H7 (cell line): ENCODE measurements around the gene CAPN8. TPM values are rescaled to one million over a fixed set of nuclear protein-coding genes. Genes with fewer than 3 reads are reported as not detected.

Experiments
- DNase-seq: peaks from one replicate; pipeline ENCODE4 v3.0.0; 2012
- H3K27me3 ChIP-seq: 2 replicates; pipeline ENCODE4 v1.6.0; 2011; ENCODE audit warnings: mild to moderate bottlenecking, low read length; ENCODE audit not compliant: control insufficient read depth, insufficient read depth
- H3K36me3 ChIP-seq: replicated peaks from 2 replicates; pipeline ENCODE4 v1.5.1; 2011; ENCODE audit warnings: low read length; ENCODE audit not compliant: control insufficient read depth, insufficient read depth
- H3K4me3 ChIP-seq: 2 replicates; pipeline ENCODE4 v1.5.1; 2011; ENCODE audit warnings: low read depth, mild to moderate bottlenecking, control low read depth, low read length, moderate library complexity; ENCODE audit not compliant: insufficient read depth
- total RNA-seq: library from RNA; depleted of rRNA; stranded (reverse); fragments of >200 nt; shearing (Covaris generic); gene quantifications from 2 replicates; pipeline ENCODE4 v1.2.3, GENCODE V29; 2014; rRNA removed

Gene CAPN8
- total RNA-seq, 1 experiment from 2014 or later = not detected

DNA sequence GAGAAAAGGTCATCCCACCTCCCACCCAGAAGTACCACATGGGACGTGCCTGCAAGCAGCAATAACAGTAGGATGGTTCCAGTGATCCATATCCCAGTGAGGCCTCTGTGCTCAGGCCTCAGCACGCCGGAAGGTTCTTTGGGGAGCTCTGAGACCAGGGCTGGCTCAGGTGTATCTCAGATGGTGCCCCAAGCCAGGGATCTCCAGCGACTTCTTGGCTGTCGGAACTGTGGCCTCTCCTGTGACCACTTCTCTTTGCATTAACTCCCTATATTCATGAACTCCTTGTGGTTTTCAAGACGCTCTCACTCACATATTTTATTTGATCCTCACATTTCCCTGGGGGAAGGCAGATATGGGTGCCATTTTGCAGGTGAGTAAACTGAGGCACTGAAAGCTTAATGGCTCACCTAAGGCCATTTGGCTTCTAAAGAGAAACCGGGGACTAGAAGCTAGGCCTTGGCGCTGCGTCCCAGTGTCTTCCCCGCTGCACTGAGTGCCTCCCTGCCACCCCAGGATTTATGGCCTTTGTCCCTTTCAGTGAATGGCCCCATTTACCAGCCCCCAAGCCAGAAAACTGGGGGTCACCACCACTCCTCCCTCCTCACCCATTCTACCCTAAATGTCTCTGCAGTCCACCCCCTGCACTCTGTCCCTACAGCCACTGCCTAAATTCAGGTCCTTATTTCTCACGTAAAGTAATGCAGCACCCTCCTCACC is 170.4 kb downstream of the CAPN8 start:
- DNase-seq = no peak
- H3K4me3 ChIP-seq = no peak overlapping the region
- H3K36me3 ChIP-seq = no peaks in the 10 kb centered on the region
- no peaks in the 10 kb centered on the region for H3K27me3 ChIP-seq

DNA sequence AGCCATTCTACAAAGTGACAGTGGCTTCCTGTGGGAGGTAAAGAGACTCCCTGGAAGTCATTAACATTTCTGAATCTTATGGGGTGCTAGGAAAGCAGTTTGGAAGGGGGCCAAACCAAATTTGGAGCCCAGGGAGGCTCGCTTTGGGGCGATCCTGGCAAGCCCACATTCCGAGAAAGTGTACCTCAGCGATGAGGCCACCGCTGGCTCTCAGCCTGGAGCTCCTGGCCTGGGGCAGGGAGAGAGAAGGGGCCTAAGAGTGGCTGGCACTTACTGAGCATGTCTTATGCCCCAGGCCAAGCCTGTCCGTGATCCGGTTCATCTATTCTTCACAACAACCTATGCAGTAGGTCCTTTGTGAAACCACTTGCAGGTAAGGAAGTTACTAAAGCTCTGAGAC is 173.5 kb downstream of the CAPN8 start:
- H3K27me3 ChIP-seq = no peaks in the 10 kb centered on the region
- H3K36me3 ChIP-seq = no peaks in the 10 kb centered on the region
- DNase-seq = no peak
- no peak overlapping the region for H3K4me3 ChIP-seq

Other genes starting within 250 kb of the CAPN8 start
- gene CAPN2, start 46.8 kb upstream of the CAPN8 start, total RNA-seq = 46.8 and 60.4 TPM in 2 replicates
- gene TP53BP2, start 180.2 kb upstream of the CAPN8 start, total RNA-seq = 42.7 and 48.5 TPM in 2 replicates